ENCODE data around the gene MUC22. TPM values are rescaled to one million over a fixed set of nuclear protein-coding genes. Genes with fewer than 3 reads are reported as not detected.

The MUC22 gene
- polyA plus RNA-seq (not detected in 3 replicates), polyA minus RNA-seq (not detected in 3 replicates)
- polyA plus RNA-seq (2011; ENCODE audit: low read depth), result not detected
- polyA plus RNA-seq (2011; cell fraction: cytosol; rRNA removed), result not detected in 2 replicates
- polyA plus RNA-seq (2011; cell fraction: nucleus; rRNA removed), result not detected in 2 replicates
- polyA plus RNA-seq (2012; ENCODE audit: low replicate concordance), result not detected in 2 replicates
- not detected for polyA minus RNA-seq (2011; cell fraction: cytosol; rRNA and poly(A)+ RNA removed)
- not detected in 2 replicates for polyA minus RNA-seq (2011; cell fraction: nucleus; rRNA and poly(A)+ RNA removed)

- H3K27ac ChIP-seq (ENCODE audit: control insufficient read depth, insufficient read depth, low read length), result no peak within 1 kb of the TSS
- no peak for TF ChIP-seq CTCF (optimal IDR thresholded peaks at IDR 0.05 in 1 of 3, IDR thresholded peaks at IDR 0.05 in 1 of 3, conservative IDR thresholded peaks at IDR 0.05 in 1 of 3; ENCODE audit: extremely low read depth in 1 of 3, insufficient read depth in 2 of 3, low read length in 3 of 3)
- no peak for TF ChIP-seq EZH2 (IDR thresholded peaks at IDR 0.05; ENCODE audit: low read length)
- DNase-seq (ENCODE audit: low read depth, low spot score) (no peak), FAIRE-seq (peak; percentile 69)
- H3K79me2 ChIP-seq (ENCODE audit: control insufficient read depth, insufficient read depth, low read length), result no peaks in the 10 kb centered on the region
- no peaks in the 10 kb centered on the region for H3K27me3 ChIP-seq (ENCODE audit: control insufficient read depth, extremely low read depth, insufficient read depth, low read length)
- dilution Hi-C loops (cut with MboI; ENCODE audit: extremely low pct_ligation_motif_present, low sequenced_read_pairs), result no loop called here
- no peak within 1 kb of the TSS for H3K4me3 ChIP-seq (ENCODE audit: control insufficient read depth in 2 of 3, extremely low read depth in 1 of 3, insufficient read depth in 2 of 3, low read depth in 1 of 3, low read length in 3 of 3)
- H3K36me3 ChIP-seq (ENCODE audit: control insufficient read depth in 2 of 2, extremely low read depth in 1 of 2, insufficient read depth in 2 of 2, low read length in 2 of 2), result no peaks in the 10 kb centered on the region
- H3K9ac ChIP-seq (ENCODE audit: control insufficient read depth, extremely low read depth, insufficient read depth, low read length), result no peak within 1 kb of the TSS
- no peaks in the 10 kb centered on the region for H4K20me1 ChIP-seq (ENCODE audit: control insufficient read depth, extremely low read depth, insufficient read depth, low read length)
- no peaks in the 10 kb centered on the region for H3K9me3 ChIP-seq (ENCODE audit: control insufficient read depth, low read depth, low read length)
- no peak within 1 kb of the TSS for H2AFZ ChIP-seq (ENCODE audit: control insufficient read depth, low read length)
- H3K9me1 ChIP-seq (ENCODE audit: control insufficient read depth, extremely low read depth, insufficient read depth, low read length), result no peaks in the 10 kb centered on the region
- H3K4me1 ChIP-seq (ENCODE audit: control insufficient read depth, extremely low read depth, insufficient read depth, low read length), result peaks cover 11% of the 10 kb centered on the region
- no peak within 1 kb of the TSS for H3K4me2 ChIP-seq (ENCODE audit: control insufficient read depth, extremely low read depth, insufficient read depth, low read depth, low read length)
Measured at GRCh38 chr6:31010393-31011060, at the start of gene MUC22. Gene MUC22 (plus strand): TSS chr6:31010474. CDS start chr6:31010707, 233 bp downstream.

- no peak for DNase-seq (ENCODE audit: low read depth, low spot score)
- no peak overlapping the region for H3K4me2 ChIP-seq (ENCODE audit: control insufficient read depth, extremely low read depth, insufficient read depth, low read depth, low read length)
- dilution Hi-C loops (cut with MboI; ENCODE audit: extremely low pct_ligation_motif_present, low sequenced_read_pairs), result no loop called here
Measured at GRCh38 chr6:30960907-30961673, 49.2 kb upstream of the MUC22 start.

More at GRCh38 chr6:30960907-30961673, 49.2 kb upstream of the MUC22 start:
- Histone ChIP-seq H3K9ac (ENCODE audit: control insufficient read depth, extremely low read depth, insufficient read depth, low read length) (no peak overlapping the region), H3K36me3 (ENCODE audit: control insufficient read depth in 2 of 2, extremely low read depth in 1 of 2, insufficient read depth in 2 of 2, low read length in 2 of 2) (no peaks in the 10 kb centered on the region), H2AFZ (ENCODE audit: control insufficient read depth, low read length) (no peak overlapping the region), H3K79me2 (ENCODE audit: control insufficient read depth, insufficient read depth, low read length) (no peaks in the 10 kb centered on the region), H4K20me1 (ENCODE audit: control insufficient read depth, extremely low read depth, insufficient read depth, low read length) (no peaks in the 10 kb centered on the region), H3K27ac (ENCODE audit: control insufficient read depth, insufficient read depth, low read length) (no peak overlapping the region), H3K9me1 (ENCODE audit: control insufficient read depth, extremely low read depth, insufficient read depth, low read length) (no peaks in the 10 kb centered on the region), H3K27me3 (ENCODE audit: control insufficient read depth, extremely low read depth, insufficient read depth, low read length) (peaks cover 6% of the 10 kb centered on the region), H3K9me3 (ENCODE audit: control insufficient read depth, low read depth, low read length) (no peaks in the 10 kb centered on the region), H3K4me1 (ENCODE audit: control insufficient read depth, extremely low read depth, insufficient read depth, low read length) (peaks cover 5% of the 10 kb centered on the region), H3K4me3 (ENCODE audit: control insufficient read depth in 2 of 3, extremely low read depth in 1 of 3, insufficient read depth in 2 of 3, low read depth in 1 of 3, low read length in 3 of 3) (no peak overlapping the region)
- TF ChIP-seq CTCF (optimal IDR thresholded peaks at IDR 0.05 in 1 of 3, IDR thresholded peaks at IDR 0.05 in 1 of 3, conservative IDR thresholded peaks at IDR 0.05 in 1 of 3; ENCODE audit: extremely low read depth in 1 of 3, insufficient read depth in 2 of 3, low read length in 3 of 3), result no peak
- no peak for TF ChIP-seq EZH2 (IDR thresholded peaks at IDR 0.05; ENCODE audit: low read length)
- no peak for FAIRE-seq

Data from keratinocyte (primary cell).